ENCODE measurements around the gene HOXB5.

HOXB5 gene

DNA sequence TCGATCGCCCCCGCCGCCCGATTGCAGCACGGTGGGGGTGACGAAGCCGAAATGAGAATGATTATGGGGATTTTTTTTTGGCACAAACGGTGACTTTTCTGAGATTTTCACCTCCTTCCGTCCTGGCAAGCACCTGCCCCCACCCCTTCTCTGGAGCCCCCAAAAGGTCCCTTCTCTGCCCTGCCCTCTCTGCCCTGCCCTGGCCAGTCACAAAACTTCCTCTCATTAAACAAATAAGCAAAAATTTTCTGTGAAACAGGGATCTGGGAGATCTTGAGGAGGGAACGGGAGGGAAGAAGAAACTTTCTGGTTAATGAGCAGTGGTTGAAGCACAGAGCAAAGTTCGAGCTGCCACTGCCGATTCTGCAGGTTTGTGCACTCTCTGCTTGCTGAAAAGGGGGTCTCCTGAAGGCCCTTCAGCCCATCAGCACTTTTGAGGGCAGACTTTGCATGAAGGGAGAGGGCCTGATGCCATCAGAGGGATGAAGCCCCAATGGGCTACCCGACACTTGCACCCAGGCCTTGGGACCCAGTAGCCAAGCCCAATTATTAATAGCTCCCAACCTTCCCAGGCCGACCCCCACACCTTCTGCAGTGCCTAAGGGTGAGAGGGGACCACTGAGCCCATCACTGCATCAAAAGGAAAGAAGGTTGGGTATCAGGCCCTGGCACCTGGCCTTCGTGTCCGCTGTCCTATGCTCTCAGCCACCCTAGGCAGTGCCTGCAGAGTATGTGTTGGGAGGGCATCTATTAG lies 22.6 kb upstream of the HOXB5 start:
- DNase-seq (ENCODE audit: low read depth in 2 of 2), result no peak

DNA sequence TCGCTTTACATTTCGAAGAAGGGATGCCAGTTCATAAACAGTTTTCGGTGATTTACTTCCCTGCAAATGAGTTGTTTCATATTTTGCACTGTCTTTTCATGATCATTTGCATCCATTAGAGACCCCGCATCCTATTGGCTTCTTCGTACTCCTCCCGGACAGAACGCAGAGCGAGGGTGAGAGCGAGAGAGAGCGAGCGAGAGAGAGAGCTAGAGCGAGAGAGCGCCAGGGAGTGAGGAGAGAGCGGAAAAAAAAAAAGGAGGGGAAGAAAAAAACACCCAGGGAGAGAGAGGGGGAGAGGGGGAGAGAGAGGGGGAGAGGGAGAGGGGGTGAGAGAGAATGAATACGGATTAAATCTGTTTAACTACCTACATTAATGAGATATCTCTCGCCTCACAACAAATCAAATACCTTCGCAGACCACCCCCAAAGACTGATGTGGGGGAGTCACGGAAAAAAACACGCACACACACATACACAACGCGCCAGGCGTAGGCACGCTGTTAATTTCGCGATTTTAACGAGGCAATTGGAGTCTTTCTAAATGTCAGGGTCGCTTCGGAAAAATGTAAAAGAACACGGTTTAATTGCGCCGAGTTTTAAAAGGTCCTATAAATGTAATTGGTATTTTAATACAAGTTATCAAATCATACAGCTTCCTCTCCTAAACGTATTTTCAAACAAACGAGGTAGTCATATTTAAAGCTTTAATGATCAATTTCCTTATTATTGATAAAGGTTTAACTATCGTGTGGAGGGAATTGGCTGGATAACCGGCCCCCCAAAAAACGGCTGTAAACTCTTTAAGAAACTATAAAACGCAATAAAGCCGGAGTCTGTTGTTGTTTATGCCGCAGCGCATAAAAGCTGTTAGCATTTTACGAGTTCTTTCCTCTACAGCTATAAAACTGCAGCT lies 21.7 kb upstream of the HOXB5 start, which contains the start of gene HOXB8:
TSS of gene HOXB8 (minus strand) at position 246 of the 916 bp plus-strand sequence. CDS start 588 bp downstream, outside the sequence.
- no peak for DNase-seq (ENCODE audit: low read depth in 2 of 2)

DNA sequence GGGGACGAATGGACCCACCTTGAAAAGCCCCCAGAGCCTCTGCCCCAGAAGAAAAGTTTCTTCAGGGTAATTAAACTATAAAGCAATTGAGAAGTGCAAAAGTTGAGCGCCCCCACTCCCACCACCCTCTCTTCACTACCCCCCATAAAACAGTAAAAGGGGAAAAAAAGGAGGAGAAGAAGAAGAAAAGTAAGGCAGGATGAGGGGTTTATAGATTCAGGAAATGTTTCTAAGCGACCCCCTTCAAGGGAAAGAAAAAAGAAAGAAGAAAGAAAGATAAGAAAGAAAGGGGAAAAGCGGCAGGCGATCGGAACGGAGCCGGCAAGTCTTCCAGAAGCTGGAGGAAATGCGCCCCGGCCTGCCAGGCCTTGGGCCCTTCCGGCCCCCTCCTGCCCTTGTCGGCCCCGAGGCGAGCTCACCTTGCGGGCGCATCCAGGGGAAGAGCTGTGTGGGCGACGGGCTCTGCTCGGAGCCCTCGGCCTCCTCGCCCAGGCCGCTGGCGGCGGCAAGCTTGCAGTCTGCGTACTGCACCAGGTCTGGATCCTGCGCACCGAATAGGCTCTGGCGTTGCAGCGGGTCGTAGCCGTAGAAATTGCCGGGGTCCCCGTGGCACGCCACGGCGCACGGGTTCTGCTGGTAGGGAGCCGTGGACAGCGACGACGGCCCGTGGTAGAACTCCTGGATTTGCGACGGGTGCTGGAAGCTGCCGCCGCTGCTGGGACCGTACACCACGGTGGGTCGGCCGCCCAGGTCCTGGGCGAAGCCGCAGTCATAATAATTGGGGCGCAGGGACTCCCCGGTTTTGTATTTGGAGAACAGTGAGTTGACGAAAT lies 20.5 kb upstream of the HOXB5 start:
- DNase-seq (ENCODE audit: low read depth in 2 of 2), result no peak

DNA sequence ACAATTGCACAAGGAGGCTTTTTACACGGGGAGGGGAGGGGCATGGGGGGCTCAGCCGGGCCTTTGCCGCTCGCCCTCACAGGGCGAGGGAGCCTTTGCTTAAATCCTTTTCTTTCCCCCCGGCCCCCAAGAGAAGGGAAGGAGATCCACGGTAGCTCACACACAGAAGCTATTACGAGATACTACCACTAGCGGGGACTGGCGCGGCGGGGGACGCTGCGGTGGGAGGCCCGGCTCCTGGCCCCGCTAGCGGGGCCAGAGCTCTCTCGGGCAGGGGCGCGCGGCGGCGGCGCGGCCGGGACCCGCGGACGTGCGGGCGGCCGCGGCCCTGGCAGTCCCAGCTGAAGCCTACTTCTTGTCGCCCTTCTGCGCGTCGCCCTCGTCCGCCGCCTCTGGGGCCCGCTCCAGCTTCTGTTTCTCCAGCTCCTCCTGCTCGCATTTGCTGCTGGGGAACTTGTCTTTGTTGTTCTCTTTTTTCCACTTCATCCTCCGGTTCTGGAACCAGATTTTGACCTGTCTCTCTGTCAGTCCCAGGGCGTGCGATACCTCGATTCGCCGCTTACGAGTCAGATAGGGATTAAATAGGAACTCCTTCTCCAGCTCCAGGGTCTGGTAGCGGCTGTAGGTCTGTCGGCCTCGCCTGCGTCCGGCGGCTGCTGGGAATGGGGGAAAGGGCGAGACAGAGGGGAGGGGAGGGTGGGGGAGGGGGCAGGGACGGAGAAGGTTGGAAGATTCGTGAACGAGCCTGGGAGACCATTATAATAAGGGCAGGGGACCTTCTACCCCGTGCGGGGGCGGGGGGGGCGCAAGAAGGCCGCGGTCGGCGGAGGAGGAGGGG lies 19.5 kb upstream of the HOXB5 start:
- no peak for DNase-seq (ENCODE audit: low read depth in 2 of 2)

DNA sequence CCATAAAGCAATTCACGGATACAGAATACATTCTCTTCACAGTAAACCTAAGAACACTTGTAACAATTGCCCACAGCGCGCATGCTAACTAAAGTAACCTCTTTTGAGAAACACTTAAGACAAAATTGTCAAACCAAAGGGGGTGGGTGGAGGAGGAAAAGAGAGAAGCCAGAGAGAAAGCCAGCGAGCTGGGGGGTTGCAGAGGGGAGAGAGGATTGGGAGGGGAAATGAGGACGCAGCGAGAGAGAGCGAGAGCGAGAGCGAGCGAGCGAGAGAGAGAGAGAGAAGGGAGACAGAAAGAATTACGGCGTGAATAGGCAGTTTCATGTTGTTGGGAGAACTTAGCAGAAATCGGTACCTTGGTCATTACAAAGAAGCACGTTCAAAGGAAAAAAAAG lies 18.9 kb upstream of the HOXB5 start:
- DNase-seq (ENCODE audit: low read depth in 2 of 2), result no peak

DNA sequence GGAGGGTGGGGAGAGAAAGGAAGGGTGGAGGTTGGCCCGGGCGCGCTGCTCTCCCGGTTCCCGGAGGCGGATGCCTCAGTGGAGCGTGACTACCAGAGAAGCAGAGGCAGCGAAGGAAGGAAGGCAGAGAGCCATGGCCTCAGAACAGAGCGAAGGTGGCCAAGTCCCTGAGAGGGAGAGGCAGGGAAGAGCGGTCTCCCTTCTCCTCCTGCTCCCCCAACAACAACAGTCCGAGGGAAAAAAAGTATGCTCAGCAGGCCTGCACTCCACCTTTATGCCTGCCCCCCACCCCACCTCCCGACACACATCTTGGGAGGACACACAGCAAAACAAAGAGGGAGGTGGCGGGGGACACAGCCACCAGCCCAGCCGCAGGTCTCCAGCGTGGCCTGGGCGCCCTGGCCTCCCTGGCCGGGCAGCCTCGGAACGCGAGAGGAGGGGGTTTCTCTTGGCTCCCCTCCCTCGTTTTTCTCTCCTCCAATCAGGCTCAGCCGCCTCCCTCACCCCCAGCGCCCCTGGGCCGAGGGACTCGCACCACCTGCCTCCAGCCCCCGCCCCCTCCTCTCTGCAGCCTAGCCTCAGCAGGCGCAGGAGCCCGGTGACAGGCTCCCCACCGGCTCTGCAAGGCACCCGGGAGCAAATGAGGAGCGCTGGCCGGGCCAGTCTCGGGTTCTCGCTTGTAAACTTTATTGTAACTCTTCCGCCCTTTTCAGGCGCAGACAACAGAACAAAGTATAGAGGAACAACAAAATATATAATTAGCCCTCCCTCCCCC lies 18.3 kb upstream of the HOXB5 start:
- DNase-seq (ENCODE audit: low read depth in 2 of 2), result no peak

DNA sequence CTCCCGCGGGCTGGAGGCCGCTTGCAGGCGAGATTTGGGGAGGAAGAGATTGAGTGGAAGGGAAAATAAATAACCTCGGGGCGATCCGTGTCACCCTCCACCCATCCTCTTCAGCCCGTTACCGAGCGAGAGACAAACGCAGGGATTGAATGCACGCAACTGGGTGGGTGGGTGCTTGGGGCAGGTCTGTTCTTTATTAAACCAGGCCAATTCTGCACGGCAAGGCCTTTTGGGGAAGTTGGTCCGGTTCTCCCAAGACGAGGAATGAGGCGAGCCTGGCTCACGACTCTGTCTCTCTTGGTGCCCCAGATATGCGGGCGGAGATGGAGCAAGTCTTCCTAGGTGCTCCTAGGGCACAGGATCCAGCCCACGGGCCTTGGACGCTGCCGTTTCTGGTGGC lies 17.6 kb upstream of the HOXB5 start:
- no peak for DNase-seq (ENCODE audit: low read depth in 2 of 2)

DNA sequence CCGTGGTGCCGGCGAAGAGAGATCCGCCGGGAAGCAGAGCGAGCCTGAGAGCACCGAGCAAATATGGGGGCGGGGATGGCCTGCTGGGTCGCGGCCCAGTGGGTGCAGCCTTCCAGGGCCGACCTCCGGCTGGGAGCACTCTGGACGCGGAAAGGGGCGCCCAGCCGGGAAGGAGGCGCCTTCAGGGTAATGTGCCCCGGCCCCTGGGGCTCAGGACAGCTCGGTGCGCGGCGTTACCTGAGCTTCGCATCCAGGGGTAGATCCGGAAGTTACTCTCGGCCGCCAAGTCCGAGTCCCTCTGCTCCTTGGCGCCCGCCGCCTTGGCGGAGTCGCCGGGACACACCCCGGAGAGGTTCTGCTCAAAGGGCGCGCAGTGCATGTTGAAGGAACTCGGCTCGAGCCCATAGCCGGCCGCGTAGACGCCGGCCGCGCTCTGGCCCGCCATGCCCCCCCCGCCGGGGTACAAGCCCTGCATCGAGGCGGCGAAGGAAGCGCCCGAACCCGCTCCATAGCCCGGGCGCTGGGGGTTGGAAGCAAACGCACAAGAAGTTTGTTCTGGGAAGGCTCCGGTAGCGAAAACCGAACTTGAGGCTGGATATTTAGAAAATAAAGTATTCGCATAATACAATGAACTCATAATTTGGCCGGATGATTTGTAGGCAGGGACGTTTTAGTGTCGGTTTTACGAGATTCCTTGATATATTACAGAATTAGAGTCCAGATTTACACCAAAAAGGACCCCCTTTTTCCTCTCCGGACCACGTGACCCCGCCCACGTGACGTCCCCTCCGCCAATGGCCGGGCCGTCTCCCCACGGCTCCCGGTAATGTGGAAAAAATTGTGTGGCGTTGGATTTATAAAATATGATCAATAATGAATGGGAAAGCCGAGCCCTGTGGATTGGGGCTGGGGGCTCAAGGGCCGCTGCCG lies 17.0 kb upstream of the HOXB5 start, which contains the start of gene HOXB7:
TSS of gene HOXB7 (minus strand) at position 736 of the 930 bp plus-strand sequence. CDS start at position 637, 99 bp downstream.
- DNase-seq (ENCODE audit: low read depth in 2 of 2), result no peak

DNA sequence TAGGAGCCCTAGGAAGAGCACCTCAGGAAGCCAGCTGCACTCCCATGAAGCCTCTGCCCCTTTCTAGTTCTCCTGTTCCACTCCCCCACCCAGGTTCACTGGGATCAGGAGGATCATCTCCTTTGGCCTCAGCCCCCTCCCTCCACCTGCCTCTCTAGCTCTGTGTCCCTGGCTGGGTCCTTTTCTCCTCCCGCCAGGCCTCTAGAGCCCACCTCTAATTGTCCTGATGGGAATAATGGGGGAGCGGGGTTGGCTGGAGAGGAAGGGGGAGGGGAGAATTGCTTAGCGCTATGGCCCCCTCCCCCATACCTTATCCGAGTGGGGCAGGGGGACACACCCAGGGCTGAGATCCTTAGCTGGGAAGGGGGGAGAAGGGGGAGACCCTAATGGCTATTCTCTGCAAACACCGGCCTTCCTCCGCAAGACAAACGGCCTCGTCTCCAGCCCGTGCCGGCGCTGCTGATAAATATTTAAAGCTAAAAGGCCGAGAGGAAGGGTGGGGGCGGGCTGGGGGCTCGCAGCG lies 16.2 kb upstream of the HOXB5 start:
- no peak for DNase-seq (ENCODE audit: low read depth in 2 of 2)

DNA sequence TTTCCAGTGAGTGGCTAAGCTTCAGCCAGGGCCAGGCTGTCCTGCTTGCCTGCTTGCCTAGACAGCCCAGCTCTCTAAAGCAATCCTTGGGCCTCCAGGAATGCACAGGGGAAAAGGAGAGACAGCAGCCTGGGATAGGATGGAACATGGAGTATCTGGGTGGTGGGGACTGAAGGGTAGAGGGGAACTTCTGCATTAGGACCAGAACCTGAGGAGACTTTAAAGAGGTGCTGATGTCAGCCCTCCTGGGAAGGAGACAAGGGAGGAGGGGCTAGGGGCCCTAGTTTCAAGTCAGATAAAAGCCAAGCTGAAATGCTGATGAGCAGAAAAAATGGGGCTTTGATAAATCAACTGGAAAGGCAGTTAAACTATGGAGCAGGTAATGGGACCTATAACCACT lies 15.5 kb upstream of the HOXB5 start:
- DNase-seq (ENCODE audit: low read depth in 2 of 2), result no peak

DNA sequence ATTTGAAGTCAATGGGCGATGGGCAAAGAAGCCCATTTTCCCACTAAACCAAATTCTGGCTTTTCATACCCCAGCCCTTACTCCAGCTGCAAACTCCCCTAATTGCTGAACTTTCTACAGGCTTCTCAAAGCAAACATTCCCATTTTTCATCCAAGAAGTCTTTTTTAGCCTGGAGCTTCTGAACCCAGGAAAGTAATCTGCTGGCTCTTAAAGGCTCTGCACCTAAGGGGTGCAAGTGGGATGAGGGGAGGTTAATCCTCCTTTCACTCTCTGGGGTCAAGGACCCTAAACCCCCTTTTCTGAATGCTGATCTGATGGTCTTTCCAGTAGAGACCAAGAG lies 14.9 kb upstream of the HOXB5 start:
- no peak for DNase-seq (ENCODE audit: low read depth in 2 of 2)

DNA sequence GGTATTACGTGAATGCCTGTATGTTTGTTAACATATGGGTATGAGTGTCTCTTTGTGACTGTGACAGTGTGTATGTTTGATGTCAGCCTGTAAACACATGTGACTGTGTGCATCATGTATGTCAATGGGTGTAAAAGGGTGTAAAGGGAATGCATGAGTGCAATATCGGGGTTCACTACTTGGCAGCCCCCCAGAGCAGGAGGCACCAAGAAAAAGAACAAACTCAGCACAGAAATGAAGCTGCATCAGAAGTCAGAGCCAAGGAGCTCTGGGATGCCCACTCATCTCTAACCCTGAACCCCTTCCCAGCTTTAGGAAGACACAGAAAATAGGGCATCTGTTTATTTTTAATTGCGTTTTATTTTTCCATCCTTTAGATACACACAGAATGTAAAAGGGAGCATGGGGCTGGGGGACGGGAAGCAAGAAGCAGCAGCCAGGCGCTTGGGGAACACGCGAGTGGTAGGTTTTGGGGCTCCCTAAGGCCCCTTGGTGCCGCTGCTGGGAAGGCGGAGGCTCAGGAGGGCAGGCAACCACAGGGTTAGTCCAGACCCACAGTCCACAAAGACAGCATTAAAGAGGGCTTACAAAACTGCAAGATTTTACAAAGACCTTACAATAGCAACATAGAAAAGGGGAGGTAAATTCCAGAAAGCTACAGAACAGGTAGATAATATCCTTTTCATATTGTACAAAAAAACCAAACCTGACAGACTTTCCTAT lies 13.5 kb upstream of the HOXB5 start:
- no peak for DNase-seq (ENCODE audit: low read depth in 2 of 2)

DNA sequence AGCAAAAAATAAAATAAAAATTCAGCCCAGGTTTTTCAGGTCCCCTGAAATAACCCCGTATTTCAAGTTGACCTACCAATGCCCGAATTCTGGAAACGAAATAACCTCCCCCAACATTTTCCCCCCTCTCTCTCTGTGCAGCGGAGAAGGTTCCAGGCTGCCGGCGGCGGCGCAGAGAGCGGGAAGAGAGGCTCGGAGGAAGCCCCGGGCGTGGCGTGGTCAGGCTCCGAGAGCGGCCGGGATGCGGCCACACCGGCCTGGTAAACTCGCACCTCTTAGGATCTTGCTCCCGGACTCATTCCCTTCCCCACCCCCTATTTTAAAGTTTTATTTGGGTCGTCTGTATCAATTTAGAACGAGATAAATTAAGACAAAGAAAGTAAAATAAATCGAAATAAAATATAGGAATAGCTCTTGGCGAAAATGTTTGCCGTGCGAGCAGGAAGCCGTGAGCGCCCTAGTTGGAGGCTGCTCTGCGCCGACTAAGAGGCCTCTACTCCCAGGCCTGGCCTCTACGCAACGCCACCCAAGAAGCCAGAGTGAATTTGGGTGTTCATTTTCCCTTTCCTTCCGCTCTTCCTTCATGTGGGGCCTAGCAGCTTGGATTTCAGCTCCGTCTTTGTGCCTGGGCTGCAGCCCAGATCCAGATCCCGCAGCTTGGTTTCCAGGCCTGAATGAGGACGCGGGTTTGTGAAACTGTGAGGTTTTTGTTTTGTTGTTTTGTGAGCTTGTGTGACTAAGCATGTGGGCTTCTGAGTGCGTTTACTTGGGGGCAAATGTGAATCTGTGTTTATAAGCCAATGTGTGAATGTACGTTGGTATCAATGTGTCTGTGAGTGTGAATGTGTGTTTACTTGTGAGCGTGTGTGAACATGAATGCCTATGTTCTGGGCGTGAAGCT lies 12.7 kb upstream of the HOXB5 start:
- DNase-seq (ENCODE audit: low read depth in 2 of 2), result no peak

DNA sequence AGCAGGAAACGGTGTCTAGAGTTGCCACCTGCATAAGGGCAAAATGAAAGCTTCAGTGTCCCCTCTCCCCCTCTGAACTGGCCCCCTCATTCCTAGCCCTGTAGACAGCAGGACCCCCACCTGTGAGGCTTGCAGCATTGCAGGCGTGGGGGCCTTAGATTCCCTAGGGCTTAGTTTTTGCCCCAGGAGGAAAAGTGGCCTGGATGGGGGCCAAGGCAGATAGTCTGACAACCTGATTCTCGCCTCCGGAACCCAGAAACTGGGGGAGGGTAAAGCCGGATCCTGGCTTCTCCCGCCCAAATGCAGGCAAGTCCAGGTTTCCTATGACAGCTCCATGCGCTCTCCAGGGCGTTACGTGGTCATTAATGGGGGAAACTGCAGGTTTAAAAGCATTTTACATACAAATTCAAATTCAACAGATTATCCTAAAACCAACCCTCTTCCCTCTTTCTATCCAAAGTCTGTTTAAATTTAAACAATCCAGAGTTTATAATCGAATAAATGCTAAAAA lies 11.9 kb upstream of the HOXB5 start:
- no peak for DNase-seq (ENCODE audit: low read depth in 2 of 2)

DNA sequence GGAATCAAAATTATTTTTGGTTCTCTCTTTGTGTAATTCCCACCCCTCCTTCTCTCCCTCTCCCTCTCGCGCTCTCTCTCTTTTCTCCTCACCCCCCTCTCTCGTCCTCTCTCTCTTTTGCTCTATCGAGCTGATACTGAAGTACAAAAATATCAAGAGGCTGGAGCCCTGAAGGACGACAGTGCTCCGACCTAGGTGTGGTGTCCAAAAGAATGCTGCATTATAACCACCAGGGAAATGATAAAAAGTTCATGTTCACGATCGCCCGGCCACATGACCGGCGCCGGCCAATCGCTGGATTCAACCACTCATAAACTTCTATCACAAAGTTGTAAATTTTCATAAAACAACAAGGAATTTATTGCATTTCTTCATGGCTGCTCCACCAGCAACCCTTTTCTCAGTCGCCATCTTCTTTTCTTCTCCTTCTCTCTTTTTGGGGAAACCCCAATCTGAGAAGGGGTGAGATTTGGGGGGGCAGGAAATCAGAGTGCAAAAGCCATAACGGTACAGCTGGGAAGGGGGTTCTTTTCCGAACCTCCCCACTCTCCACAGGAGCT lies 11.3 kb upstream of the HOXB5 start, which contains the start of gene HOXB6:
TSS of gene HOXB6 (minus strand) at position 217 of the 560 bp plus-strand sequence. CDS start 6,836 bp downstream, outside the sequence.
- no peak for DNase-seq (ENCODE audit: low read depth in 2 of 2)

DNA sequence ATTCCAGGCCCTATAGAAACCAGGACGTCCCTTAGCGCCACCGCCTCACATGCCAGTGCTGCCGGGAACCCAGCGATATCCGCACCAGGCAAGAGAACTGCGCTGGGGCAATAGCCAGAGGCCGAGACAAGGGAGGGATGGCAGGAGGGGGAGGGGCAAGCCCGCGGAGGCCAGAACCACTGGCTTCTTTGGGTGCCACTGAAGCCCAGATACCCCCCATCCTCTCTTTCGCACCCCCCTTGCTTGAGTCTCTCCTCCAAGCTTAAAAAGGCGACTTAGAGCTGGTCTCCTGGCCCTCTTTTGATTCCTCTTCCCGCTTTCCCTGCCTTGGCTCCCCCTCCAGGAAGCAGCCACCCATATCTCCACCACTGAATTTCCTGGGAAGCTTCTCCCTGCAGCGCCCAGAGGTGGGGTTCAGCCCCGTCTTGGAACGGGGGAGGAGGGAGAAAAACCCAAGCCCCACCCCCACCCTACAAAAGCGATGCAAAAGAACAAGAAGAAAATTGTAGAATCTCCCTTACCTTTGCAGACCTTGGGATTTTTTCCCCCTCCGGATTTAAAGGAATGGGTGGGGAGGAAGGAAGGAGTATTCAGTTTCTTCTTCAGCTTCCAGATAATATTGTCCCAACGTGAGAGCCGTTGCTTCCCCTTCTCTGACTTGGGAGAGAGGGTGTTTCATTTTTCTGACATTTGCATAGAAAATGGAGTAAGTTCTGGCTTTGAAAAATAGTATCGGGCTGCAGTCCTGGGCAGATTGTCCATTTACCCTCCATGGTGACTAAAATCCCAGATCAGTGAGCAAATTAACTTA lies 10.6 kb upstream of the HOXB5 start:
- no peak for DNase-seq (ENCODE audit: low read depth in 2 of 2)

Measured in fibroblast of skin of left biceps (primary cell).